Tibial nerve (tissue), 3 donors: ENCODE data around the gene KPNA4.

Experiments used
- CTCF ChIP-seq, 5 experiments: fragments of 200-600 bp in 3 of 5; fragments of 450-650 bp in 2 of 5; sonication (generic) in 3 of 5; IDR thresholded peaks; one replicate each; pipeline ENCODE4 v1.5.1; 2016 to 2019; ENCODE audit warnings: antibody characterized with exemption in 5 of 5, mild to moderate bottlenecking in 3 of 5, moderate library complexity in 2 of 5
- POLR2A ChIP-seq, 2 donors: fragments of 450-650 bp; IDR thresholded peaks; one replicate each; pipeline ENCODE4 v1.6.1; 2017; ENCODE audit warnings: antibody characterized with exemption in 2 of 2, mild to moderate bottlenecking in 2 of 2, moderate library complexity in 2 of 2

DNA sequence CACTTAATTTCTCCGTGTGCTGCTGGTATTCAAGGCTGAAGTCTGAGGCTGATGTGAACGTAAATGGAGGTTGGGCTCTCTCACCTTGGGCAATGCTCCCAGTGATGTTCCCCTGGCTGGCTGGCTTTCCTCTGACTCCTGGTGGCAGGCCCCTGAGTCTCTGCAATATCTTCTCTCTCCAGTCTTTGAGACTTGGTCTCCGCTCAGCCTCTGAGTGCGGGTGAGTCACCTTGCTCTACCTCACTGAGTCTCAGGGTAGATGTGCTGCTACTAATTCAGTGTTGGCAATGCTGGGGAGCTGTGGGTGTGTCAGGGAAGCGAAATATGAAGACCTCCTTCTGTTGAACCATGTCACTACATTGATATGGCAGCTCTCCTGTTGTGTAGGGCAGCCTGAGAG is 84.4 kb downstream of the KPNA4 start:
- TF ChIP-seq POLR2A (IDR thresholded peaks at IDR 0.05) (no peak), CTCF (IDR thresholded peaks at IDR 0.05) (no peak)
